Inflammatory macrophage treated with lipopolysaccharide for 4 hours (primary cell): ENCODE results near the gene CARNS1.
"Not testable (repeated sequence)": the region's sequence is repeated elsewhere in the genome, so short reads cannot be mapped to it uniquely, and the experiment has no call there.

Experiments used
- DNase-seq: peaks from one replicate; pipeline ENCODE4 v3.0.0-alpha.2; 2020

The CARNS1 gene

GRCh38 chr11:67397536-67397935, 17.9 kb upstream of the CARNS1 start:
- DNase-seq: no peak

DNA sequence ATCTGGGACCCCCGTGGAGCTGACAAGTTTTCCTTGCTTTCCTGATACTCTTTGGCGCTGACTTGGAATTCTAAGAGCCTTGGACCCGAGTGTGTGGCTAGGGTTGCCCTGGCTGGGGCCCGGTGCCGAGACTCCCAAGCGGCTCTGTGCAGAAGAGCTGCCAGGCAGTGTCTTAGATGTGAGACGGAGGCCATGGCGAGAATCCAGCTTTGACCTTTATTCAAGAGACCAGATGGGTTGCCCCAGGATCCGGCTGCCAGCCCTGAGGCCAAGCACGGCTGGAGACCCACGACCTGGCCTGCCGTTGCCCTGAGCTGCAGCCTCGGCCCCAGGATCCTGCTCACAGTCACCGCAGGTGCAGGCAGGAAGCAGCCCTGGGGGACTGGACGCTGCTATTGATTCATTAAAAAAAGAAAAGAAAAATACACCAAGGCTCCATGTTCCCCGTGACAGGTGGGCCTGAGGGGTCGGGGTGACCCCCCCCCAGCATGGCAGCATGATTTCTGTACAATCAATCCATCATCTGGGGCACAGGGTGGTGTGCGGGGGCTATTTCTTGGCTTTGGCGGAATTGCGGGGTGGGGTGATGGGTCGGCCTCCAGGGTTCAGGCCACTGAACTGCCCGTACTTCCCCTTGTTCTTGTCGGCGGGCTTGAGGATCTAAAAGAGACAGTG, 17.4 kb upstream of the CARNS1 start:
- no peak for DNase-seq

DNA sequence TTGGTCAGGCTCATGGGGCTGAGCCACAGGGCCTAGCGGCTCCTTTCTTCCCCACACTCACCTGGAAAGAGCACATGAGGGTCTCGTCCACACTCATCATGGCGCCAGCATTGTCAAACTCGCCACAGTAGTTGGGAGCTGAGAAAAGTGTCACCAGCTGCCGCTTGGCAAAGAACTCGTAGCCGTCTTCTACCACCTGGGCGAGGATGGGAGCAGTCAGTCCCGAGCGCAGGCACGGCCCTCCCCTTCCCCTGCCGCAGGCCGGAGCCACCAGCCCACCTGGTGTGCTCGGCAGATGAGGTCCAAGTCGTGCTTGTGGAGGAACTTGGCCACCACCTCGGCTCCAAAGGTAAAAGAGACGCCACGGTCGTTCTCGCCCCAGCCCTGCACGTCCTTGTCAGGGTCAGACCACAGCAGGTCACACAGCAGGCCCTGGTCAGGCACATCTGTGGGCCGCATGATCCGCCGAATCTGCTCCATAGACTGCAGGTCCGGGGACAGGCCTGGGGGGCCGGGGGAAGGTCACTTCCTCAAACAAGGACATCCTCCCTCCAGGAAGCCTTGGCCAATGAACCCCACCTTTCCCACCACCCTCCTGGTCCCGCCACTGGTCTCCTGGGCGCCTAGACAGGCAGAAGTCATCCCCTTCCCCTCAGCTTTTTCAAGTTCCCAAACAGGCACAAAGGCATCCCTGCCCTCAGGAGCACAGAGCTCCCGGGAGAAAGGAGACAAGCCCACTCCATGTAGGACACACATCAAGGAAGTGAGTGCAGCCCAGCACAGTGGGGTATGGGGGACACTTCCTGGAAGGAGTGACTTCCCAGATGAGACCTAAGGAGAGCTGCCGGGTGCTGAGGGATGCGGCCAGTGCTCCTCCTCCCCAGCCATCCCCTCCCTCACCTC, 16.6 kb upstream of the CARNS1 start:
- DNase-seq: no peak

DNA sequence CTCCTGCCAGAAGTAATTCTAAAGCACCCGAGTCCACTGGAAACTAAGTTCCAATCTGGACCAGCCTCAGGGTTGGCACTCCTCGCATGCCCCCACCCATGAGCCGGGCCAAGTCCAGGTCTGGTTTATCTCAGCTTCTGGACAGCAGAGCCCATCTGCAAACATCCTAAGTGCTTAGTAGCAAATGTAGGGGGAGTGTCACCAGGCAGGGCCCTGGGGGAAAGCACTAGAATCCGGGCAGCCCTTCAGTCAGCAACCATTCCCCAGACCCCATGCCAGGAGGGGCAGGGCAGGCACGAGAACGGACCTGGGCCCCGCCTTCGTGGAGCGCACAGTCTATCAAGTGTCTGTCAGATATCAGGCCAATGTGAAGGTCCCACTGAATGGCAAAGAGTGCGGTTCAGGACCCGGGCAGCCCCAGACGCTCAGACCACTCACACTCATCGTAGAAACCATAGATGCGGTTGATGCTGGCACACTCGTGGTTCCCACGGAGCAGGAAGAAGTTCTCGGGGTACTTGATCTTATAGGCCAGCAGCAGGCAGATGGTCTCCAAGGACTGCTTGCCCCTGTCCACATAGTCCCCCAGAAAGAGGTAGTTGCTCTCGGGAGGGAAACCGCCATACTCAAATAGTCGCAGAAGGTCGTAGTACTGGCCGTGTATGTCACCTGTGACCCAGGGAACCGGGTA, 15.1 kb upstream of the CARNS1 start:
- DNase-seq: no peak

DNA sequence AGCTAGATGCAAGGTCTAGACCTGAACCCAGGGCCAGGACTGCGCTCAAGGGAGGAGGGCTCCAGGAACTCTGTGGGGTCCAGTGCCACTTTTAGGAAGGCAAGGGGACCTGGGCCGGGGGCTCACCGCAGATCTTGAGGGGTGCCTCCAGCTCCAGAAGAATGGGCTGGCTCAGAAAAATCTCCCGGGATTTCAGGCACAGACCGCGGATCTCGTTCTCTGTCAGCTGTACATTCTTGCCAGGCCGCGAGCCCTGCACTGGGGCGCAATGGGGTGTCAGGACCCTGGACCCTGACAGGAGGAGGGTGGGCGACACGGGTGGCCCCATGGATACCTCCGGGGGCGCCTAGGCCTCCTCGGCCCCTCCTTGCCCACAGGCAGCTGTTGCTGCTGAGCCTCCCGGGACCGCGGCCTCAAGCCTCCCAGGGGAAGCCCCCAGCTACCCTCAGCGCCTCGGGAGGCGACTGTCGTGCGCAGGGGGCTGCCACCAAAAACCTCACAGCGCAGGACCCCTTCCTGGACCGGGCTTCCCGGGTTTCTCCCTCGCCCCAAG, 14.5 kb upstream of the CARNS1 start:
- DNase-seq: no peak

DNA sequence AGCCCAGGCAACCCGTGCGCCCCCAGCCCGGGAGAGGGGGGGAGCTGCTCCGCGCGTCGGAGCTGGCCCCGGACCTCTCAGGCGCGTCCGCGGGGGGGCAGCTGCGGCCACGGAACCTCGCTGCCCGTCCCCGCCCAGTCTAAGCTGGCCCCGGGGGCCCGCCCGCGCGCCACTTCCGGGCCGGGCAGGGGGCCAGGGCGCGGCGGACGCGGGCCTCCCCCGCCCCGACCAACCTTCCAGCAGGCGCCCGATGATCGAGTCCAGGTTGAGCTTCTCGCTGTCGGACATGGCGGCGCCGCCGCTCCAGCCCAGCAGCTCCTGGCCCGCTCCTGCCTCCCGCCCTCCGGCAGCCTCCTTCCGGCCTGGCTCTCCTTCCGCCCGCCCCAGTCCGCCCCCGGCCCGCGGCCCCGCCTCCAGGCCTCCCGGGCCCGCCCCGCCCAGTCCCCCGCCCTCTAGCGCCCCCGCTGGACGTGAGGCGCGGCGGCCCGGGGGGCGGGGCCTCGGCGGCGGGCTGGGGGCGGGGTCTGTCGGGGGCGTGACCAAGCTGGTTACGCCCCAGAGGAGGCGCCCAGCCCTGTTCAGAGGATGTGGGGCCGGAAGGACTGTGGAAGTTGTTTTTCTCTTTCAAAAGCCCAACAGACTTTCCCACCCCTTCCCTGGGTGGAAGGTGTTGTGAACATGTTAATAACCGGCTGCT, 13.8 kb upstream of the CARNS1 start, which contains the start of gene PPP1CA:
PPP1CA (minus strand) TSS at position 364 of the 697 bp plus-strand sequence; CDS start at position 288, 76 bp downstream.
- DNase-seq: peak; percentile 90

GRCh38 chr11:67402192-67402839, 13.2 kb upstream of the CARNS1 start:
- not testable (repeated sequence) for DNase-seq

DNA sequence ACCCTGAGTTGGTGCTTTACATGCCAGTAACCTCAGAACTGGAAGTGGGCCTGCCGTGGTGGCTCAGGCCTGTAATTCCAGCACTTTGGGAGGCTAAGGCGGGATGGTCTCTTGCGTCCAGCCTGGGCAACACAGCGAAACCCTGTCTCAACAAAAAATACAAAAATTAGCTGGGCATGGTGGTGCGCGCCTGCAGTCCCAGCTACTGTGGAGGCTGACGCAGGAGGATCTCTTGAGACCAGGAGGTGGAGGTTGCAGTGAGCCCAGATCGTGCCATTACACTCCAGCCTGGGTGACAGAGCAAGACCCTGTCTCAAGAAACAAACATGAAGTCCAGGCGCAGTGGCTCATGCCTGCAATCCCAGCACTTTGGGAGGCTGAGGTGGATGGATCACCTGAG, 12.4 kb upstream of the CARNS1 start:
- not testable (repeated sequence) for DNase-seq

- peak; percentile 50 for DNase-seq
Measured at GRCh38 chr11:67404515-67405195, 10.8 kb upstream of the CARNS1 start.

DNA sequence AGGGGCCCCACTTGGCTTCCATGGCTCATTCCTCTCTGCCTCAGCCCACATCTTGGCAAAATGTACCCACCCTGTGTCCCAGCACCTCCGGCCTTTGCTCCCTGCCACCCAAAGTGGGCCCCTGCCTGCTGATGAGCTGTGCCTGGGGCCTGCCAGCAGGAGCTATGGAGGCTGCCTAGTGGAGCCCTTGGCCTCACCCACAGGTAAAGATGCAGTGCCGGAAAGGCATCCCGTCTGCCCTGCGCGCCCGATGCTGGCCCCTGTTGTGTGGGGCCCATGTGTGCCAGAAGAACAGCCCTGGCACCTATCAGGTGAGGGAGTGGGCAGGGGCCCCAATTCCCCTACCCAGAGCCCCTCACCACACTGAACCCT, 10.3 kb upstream of the CARNS1 start:
- DNase-seq: no peak

GRCh38 chr11:67405688-67406339, 9.7 kb upstream of the CARNS1 start:
- no peak for DNase-seq

DNA sequence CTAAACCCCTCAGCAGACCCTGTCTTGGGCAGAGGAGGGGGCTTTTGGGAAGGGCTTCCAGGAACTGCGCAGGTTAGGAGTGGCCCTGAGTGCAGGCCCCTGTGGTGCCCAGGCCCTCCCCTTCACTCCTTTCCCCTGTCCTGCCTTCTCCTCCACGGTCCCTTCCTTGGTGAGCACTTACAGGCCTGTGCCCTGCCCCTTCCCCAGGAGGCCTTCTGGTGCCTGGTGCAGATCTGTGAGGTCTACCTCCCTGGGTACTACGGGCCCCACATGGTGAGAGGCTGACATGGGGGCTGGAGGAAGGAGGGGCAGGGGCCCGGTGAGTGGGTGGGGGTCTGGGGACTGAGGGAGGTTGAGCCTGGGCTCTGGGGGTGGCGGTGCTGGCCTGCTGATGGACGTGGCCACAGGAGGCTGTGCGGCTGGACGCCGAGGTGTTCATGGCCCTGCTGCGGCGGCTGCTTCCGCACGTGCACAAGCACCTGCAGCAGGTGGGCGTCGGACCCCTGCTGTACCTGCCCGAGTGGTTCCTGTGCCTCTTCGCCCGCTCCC, 9.0 kb upstream of the CARNS1 start:
- DNase-seq: no peak

DNA sequence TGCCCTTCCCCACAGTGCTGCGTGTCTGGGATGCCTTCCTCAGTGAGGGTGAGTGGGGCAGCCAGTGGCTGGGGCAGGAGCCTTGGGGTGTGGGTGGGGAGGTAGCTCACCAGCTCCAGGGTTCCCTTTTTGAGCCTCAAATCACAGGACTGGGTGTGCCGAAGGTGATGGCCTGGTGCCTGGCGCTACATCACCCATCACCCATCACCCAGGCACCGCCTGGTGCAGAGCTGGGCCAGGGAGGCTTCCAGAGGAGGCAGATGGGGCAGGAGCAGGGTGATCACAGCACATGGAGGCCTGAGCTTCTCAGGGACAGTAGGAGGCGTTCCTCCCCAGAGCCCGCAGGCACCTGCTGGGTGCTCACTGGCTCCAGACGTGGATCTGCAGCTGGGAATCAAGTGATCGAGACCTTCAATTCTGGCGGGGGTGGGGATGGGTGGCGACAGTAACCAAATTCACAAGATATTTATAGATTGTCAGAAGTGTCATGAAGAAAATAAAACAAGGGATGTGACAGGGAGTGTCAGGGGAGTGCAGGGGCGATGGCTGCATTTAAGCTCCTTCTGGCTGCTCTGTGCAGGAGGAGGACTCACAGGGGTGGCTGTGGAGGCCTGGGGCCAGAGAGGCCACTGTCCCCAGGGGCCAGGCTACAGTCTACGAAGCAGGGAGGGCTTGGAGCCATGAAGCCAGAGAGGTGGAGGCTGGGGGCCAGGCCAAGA, 8.3 kb upstream of the CARNS1 start:
- no peak for DNase-seq

GRCh38 chr11:67407688-67408163, 7.8 kb upstream of the CARNS1 start:
- DNase-seq: no peak

DNA sequence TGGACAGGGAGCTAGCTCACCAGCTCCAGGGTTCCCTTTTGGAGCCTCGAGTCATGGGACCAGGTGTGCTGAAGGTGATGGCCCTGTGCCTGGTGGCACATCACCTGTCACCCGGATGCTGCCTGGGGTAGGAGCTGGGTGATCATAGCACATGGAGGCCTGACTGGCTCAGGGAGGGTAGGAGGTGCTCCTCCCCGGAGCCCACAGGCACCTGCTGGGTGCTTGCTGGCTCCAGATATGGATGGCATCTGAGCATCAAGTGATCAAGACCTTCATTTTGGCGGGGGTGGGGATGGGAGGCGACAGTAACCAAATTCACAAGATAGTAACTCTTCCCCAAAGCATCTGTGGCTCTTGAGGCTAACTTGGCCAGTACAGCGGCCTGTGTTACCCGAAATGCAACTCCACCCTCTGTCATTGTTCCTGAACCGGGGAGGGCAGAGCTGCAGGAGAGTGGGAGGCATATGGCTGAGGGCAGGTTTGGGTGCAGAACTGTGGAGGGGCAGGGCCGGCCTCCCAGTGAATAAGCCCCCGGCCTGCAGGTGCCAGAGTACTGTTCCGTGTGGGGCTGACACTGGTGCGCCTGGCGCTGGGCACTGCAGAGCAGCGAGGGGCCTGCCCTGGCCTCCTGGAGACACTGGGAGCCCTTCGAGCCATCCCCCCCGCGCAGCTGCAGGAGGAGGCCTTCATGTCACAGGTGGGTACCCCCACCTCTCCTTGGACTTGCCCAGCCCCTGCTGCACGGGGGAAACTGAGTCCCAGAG, 6.9 kb upstream of the CARNS1 start:
- DNase-seq: no peak

DNA sequence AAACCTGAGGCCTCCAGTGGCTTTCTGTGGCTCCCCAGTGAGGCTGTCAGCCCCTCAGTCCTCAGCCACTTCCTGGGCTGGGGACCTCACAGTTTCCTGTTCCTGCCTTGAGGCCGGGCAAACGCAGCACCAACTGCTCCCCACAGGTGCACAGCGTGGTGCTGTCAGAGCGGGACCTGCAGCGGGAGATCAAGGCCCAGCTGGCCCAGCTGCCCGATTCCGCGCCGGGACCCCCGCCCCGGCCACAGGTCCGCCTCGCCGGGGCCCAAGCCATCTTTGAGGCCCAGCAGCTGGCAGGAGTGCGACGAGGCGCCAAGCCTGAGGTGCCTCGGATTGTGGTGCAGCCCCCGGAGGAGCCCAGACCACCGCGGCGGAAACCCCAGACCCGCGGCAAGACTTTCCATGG, 6.2 kb upstream of the CARNS1 start:
- no peak for DNase-seq

GRCh38 chr11:67409781-67410368, 5.6 kb upstream of the CARNS1 start:
- DNase-seq: no peak

GRCh38 chr11:67410369-67410831, 5.1 kb upstream of the CARNS1 start:
- DNase-seq: no peak
